ENCODE data around the gene TCHP. TPM values are rescaled to one million over a fixed set of nuclear protein-coding genes. Genes with fewer than 3 reads are reported as not detected.
A peak's percentile ranks its signal among the peaks of the same experiment; 100 is the strongest.

Gene TCHP
- total RNA-seq, 1 donor from 2014 or later = 13.3 TPM

- no peak for DNase-seq (ENCODE audit: low read depth)
Observed at GRCh38 chr12:109961612-109962011, 61.5 kb downstream of the TCHP start.

GRCh38 chr12:109962398-109962797 lies 62.3 kb downstream of the TCHP start:
- no peak for DNase-seq (ENCODE audit: low read depth)

DNA sequence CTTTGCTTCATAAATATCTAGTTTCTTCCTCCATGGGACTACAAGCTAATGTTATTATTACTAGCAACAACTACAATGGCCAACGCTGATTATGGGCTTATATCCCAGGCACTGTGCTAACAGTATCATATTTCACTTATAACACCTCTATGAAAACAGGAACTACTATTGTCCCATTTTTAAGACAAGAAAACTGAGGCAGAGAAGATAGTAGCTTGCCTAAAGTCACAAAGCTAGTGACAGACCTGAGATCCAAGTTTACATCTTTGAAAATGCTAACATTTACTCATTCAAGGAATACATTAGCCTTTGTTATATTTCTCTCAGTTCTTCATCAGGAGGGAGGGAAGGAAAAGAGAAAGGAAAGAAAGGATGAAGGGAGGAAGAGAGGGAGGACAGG lies 63.3 kb downstream of the TCHP start:
- DNase-seq (ENCODE audit: low read depth) = no peak

- no peak for DNase-seq (ENCODE audit: low read depth)
Observed at GRCh38 chr12:109963743-109964429, 63.8 kb downstream of the TCHP start.

DNA sequence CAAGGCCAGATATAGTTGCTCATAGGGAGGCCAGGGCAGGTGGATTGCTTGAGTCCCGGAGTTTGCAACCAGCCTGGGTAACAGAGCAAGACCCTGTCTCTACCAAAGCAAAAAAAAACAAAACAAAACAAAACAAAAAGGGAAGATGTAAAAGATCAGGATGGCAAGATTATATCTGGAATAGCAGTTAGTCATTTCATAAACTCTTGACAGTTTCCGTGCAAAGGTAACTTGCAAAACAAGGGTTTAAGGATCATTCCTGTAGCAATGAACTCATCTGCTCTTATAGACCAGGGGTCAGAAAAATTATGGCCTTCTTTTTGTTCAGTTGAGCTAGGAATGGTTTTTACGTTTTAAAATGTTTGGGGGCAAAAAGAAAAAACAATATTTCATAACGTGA lies 66.5 kb downstream of the TCHP start:
- DNase-seq (ENCODE audit: low read depth) = no peak

DNA sequence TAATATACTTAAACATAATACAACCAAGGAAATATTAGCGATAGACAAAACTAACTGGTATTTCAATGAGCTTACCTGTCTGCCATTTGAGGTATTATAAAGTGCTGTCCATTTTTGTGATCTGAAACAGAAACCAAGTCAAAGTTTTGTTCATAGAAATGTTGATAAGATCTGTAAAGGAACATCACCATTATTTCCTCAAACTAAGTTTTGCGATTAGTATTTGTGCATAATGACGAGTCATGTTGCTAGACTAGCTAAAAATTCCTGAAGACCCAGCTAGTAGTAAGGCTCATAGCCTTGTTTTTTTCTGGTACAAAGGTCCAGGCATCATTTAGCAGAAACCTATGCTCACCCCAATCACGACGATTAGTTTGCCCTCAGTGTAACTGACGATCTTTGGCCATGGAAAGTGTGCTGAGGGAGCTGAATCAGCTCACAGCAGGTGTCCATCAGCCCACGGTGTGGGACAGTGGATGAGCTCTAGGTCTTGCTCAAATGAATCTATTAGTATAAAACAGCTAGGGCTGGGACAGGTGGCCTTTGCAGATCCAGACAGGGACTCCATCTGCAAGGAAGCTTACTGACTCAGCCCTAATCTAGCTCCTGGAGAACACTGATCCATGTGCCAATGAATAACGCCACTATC lies 67.4 kb downstream of the TCHP start:
- DNase-seq (ENCODE audit: low read depth) = peak; percentile 17

Other genes starting within 250 kb of the TCHP start
- gene FAM222A, start 186.4 kb upstream of the TCHP start, total RNA-seq = 0.35 and 3.1 TPM in 2 replicates
- gene TRPV4, start 66.9 kb upstream of the TCHP start, total RNA-seq = 0.69 and 5.3 TPM in 2 replicates
- gene GLTP, start 19.7 kb upstream of the TCHP start, total RNA-seq = 45.4 and 57.3 TPM in 2 replicates
- gene GIT2, start 96.1 kb downstream of the TCHP start, total RNA-seq = 26.4 and 51.5 TPM in 2 replicates
- 79.6 and 185 TPM in 2 replicates for gene ANKRD13A, start 99.2 kb downstream of the TCHP start, total RNA-seq
- 5.4 and 31.7 TPM in 2 replicates for gene C12orf76, start 148.2 kb downstream of the TCHP start, total RNA-seq
- gene IFT81, start 224.1 kb downstream of the TCHP start, total RNA-seq = 10.2 and 27.8 TPM in 2 replicates